ENCODE results near the gene RMND5A. TPM values are rescaled to one million over a fixed set of nuclear protein-coding genes. Genes with fewer than 3 reads are reported as not detected.

The RMND5A gene
- polyA plus RNA-seq, 1 donor from 2014 or later, result 36.3 TPM

- Histone ChIP-seq H3K27ac (ENCODE audit: low read length) (no peak overlapping the region), H3K9ac (ENCODE audit: low read length) (no peak overlapping the region), H3K36me3 (ENCODE audit: insufficient read depth, low read length) (no peaks in the 10 kb centered on the region), H3K4me3 (ENCODE audit: low read length) (no peak overlapping the region), H3K9me3 (ENCODE audit: low read length) (no peaks in the 10 kb centered on the region), H3K4me2 (ENCODE audit: low read length) (no peak overlapping the region), H3K27me3 (ENCODE audit: insufficient read depth, low read depth, low read length) (peaks cover 53% of the 10 kb centered on the region), H2AFZ (ENCODE audit: low read depth, low read length) (no peak overlapping the region), H3F3A (ENCODE audit: insufficient read depth, low read length, poor library complexity, severe bottlenecking) (no peaks in the 10 kb centered on the region), H3K79me2 (replicated peaks; ENCODE audit: insufficient read depth, low read length) (no peaks in the 10 kb centered on the region), H3K9me2 (ENCODE audit: insufficient read depth, low read length) (no peaks in the 10 kb centered on the region), H4K20me1 (ENCODE audit: insufficient read depth) (no peaks in the 10 kb centered on the region)
- TF ChIP-seq EZH2 (IDR thresholded peaks at IDR 0.05; ENCODE audit: borderline replicate concordance, insufficient read depth, low read length, poor library complexity, severe bottlenecking), result no peak
- no peak for TF ChIP-seq CTCF (IDR thresholded peaks at IDR 0.05; ENCODE audit: poor library complexity, severe bottlenecking)
- no peak for TF ChIP-seq MXI1 (conservative IDR thresholded peaks at IDR 0.05; ENCODE audit: poor library complexity, severe bottlenecking)
- TF ChIP-seq POLR2AphosphoS5 (IDR thresholded peaks at IDR 0.05), result no peak
- TF ChIP-seq SMC3 (conservative IDR thresholded peaks at IDR 0.05; ENCODE audit: poor library complexity), result no peak
- TF ChIP-seq REST (IDR thresholded peaks at IDR 0.05; ENCODE audit: borderline replicate concordance), result no peak
- no peak for TF ChIP-seq RAD21 (conservative IDR thresholded peaks at IDR 0.05)
- TF ChIP-seq EP300 (conservative IDR thresholded peaks at IDR 0.05; ENCODE audit: poor library complexity, severe bottlenecking), result no peak
- no peak for TF ChIP-seq TAF1 (IDR thresholded peaks at IDR 0.05; ENCODE audit: low read depth)
These were observed 67.6 kb downstream of the RMND5A start for GRCh38 chr2:86787736-86788135.

- TF ChIP-seq POLR2AphosphoS5 (IDR thresholded peaks at IDR 0.05), result no peak
- no peaks in the 10 kb centered on the region for H3F3A ChIP-seq (ENCODE audit: insufficient read depth, low read length, poor library complexity, severe bottlenecking)
- H3K4me2 ChIP-seq (ENCODE audit: low read length), result no peak overlapping the region
- no peak overlapping the region for H3K27ac ChIP-seq (ENCODE audit: low read length)
- no peaks in the 10 kb centered on the region for H3K36me3 ChIP-seq (ENCODE audit: insufficient read depth, low read length)
- no peaks in the 10 kb centered on the region for H4K20me1 ChIP-seq (ENCODE audit: insufficient read depth)
- no peaks in the 10 kb centered on the region for H3K9me3 ChIP-seq (ENCODE audit: low read length)
- H3K79me2 ChIP-seq (replicated peaks; ENCODE audit: insufficient read depth, low read length), result no peaks in the 10 kb centered on the region
- H3K27me3 ChIP-seq (ENCODE audit: insufficient read depth, low read depth, low read length), result peaks cover 55% of the 10 kb centered on the region
- H2AFZ ChIP-seq (ENCODE audit: low read depth, low read length), result no peak overlapping the region
- no peak overlapping the region for H3K4me3 ChIP-seq (ENCODE audit: low read length)
- H3K9ac ChIP-seq (ENCODE audit: low read length), result no peak overlapping the region
- no peaks in the 10 kb centered on the region for H3K9me2 ChIP-seq (ENCODE audit: insufficient read depth, low read length)
These were observed 68.1 kb downstream of the RMND5A start for GRCh38 chr2:86788165-86788564.

All from neural cell (in vitro differentiated cells).